ENCODE data around the gene IPO8.

DNA sequence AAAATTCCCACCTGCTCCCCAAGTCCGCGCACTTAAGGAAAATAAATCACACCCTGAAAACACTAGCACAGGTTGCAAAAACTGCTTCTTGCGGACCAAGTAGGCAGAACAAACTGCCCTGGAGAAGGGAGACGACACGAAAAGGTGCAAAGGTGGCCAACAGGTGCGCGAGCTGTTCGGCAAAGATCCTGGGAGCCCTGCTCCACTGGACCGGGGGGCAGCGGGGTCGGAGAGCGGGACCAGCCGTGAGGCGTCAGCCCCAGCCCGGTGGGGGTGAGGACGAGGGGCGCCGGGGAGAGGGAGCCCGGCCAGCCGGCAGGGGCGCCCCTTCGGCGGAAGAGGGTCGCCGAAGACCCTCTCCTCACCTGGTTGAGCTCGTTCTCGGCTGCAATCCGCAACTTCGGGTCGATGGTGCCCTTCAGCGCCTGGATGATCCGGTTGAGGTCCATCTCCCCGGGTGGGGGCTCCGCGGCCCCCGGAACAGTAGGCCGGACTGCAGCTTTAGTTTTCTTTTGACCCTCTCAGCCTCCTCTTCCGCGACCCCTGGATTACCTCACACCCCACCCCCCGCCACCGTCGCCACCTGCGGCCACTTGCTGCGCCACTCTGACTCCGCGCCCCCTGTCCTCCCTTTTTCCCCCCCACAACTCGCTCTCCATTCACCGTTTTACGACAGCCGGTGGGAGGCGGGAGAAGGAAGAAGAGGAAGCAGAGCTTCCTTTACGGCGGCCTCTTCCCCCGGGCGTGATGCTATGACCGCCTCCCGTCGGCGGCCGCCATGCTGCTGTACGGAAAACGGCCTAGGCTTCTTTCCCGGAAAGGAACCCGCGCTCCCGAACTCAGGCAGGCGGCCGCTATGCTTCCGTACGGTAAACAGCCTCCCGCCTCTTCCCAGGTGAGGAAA lies at the start of gene IPO8:
- peak; percentile 58 for TF ChIP-seq TAF1 (IDR thresholded peaks at IDR 0.05; ENCODE audit: borderline replicate concordance, low read depth, low read length)
- peak; percentile 34; the same call in 1 of the 2 replicates for TF ChIP-seq POLR2A (IDR thresholded peaks at IDR 0.05; ENCODE audit: low read depth, low read length)
